HG02885 (cell line): ENCODE measurements around the gene VOPP1.

Experiments used
- ATAC-seq: cut with Tn5 transposase; IDR thresholded peaks from one replicate; pipeline ENCODE4 v1.9.1; 2021; ENCODE audit warnings: mild to moderate bottlenecking; ENCODE audit not compliant: unreplicated experiment, poor library complexity

VOPP1 gene

GRCh38 chr7:55497521-55497920 is 74.8 kb downstream of the VOPP1 start:
- ATAC-seq = no peak

- no peak for ATAC-seq
These were observed 75.4 kb downstream of the VOPP1 start for GRCh38 chr7:55496906-55497305.

- no peak for ATAC-seq
These were observed 77.4 kb downstream of the VOPP1 start for GRCh38 chr7:55494951-55495350.

GRCh38 chr7:55493408-55493807 is 78.9 kb downstream of the VOPP1 start:
- no peak for ATAC-seq

- ATAC-seq = no peak
These were observed 81.0 kb downstream of the VOPP1 start for GRCh38 chr7:55491346-55491745.

GRCh38 chr7:55490099-55490498 is 82.2 kb downstream of the VOPP1 start:
- no peak for ATAC-seq

- ATAC-seq = no peak
These were observed 82.8 kb downstream of the VOPP1 start for GRCh38 chr7:55489552-55489951.

- no peak for ATAC-seq
These were observed 83.4 kb downstream of the VOPP1 start for GRCh38 chr7:55488804-55489340.

- ATAC-seq = no peak
These were observed 84.1 kb downstream of the VOPP1 start for GRCh38 chr7:55488216-55488615.

- ATAC-seq = no peak
These were observed 85.3 kb downstream of the VOPP1 start for GRCh38 chr7:55486991-55487390.

GRCh38 chr7:55486192-55486590 is 86.1 kb downstream of the VOPP1 start:
- ATAC-seq = no peak

- no peak for ATAC-seq
These were observed 86.7 kb downstream of the VOPP1 start for GRCh38 chr7:55485501-55486191.

- ATAC-seq = no peak
These were observed 87.5 kb downstream of the VOPP1 start for GRCh38 chr7:55484834-55485233.

GRCh38 chr7:55484241-55484640 is 88.1 kb downstream of the VOPP1 start:
- ATAC-seq = no peak

GRCh38 chr7:55483046-55483445 is 89.3 kb downstream of the VOPP1 start:
- no peak for ATAC-seq

GRCh38 chr7:55481155-55481554 is 91.1 kb downstream of the VOPP1 start:
- no peak for ATAC-seq

GRCh38 chr7:55478700-55479099 is 93.6 kb downstream of the VOPP1 start:
- ATAC-seq = no peak

GRCh38 chr7:55477781-55478374 is 94.4 kb downstream of the VOPP1 start:
- no peak for ATAC-seq

GRCh38 chr7:55476852-55477780 is 95.2 kb downstream of the VOPP1 start:
- no peak for ATAC-seq

GRCh38 chr7:55475855-55476803 is 96.2 kb downstream of the VOPP1 start:
- ATAC-seq = no peak
